ENCODE results near the gene OLFM1.

DNA sequence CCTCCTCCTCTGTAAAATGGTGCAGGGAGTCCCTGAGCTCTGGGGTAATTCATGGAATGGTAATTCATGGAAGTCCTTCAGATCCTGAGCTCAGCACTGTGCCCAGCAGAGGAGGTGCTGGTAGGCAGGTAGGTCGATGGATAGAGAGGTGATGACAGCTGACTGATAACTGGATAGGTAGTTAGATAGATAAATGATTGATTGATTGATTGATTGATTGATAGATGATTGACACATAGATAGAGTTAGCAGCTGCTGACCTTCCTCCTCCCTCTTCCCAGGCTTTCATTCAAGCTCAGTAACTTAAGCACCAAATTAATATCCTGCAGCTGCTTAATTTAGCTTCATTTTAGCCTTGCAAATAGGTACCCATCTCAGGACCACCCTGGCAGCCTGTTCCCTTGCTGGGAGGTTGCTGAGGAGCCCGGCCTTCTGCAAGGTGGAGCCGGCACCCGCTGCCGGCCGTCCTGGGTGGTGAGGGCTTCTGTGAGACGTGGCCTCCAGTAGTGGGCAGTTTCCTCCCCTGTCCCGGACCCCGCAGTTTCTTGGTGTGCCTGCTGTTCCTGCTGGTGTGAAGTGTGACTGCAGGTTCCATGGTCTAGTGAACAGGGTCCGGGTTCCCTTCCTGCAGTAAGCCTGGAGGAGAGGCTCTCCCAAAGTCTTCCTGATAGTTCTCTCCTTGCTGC is 13.4 kb downstream of the OLFM1 start:
- TF ChIP-seq, protein P1, sequence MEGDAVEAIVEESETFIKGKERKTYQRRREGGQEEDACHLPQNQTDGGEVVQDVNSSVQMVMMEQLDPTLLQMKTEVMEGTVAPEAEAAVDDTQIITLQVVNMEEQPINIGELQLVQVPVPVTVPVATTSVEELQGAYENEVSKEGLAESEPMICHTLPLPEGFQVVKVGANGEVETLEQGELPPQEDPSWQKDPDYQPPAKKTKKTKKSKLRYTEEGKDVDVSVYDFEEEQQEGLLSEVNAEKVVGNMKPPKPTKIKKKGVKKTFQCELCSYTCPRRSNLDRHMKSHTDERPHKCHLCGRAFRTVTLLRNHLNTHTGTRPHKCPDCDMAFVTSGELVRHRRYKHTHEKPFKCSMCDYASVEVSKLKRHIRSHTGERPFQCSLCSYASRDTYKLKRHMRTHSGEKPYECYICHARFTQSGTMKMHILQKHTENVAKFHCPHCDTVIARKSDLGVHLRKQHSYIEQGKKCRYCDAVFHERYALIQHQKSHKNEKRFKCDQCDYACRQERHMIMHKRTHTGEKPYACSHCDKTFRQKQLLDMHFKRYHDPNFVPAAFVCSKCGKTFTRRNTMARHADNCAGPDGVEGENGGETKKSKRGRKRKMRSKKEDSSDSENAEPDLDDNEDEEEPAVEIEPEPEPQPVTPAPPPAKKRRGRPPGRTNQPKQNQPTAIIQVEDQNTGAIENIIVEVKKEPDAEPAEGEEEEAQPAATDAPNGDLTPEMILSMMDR (IDR thresholded peaks at IDR 0.05 in 4 of 5, conservative IDR thresholded peaks at IDR 0.05 in 1 of 5): no peak
- TF ChIP-seq POLR2A (IDR thresholded peaks at IDR 0.05): no peak

All from gastrocnemius medialis (tissue), 4 donors.